ENCODE results near the gene WNT5B.

- TF ChIP-seq POLR2A (IDR thresholded peaks at IDR 0.05) = no peak
- TF ChIP-seq CTCF (IDR thresholded peaks at IDR 0.05) = no peak
Observed at GRCh38 chr12:1620092-1620491, 8.9 kb upstream of the WNT5B start.

Data from Peyer's patch (tissue), 4 donors.